Uterus (tissue), 4 donors: ENCODE measurements around the gene COL23A1. TPM values are rescaled to one million over a fixed set of nuclear protein-coding genes. Genes with fewer than 3 reads are reported as not detected.

Experiments used
- DNase-seq, 2 donors: peaks; one replicate each; pipeline ENCODE4 v3.0.0-alpha.2; 2019 to 2020
- H3K27ac ChIP-seq, 2 donors: fragments of 200-600 bp; sonication (generic); 1 replicate in 1 of 2; 2 replicates in 1 of 2; pipeline ENCODE4 v1.5.1; 2016 to 2018
- H3K27me3 ChIP-seq, 2 donors: fragments of 200-600 bp; sonication (generic); one replicate each; pipeline ENCODE4 v1.5.1; 2018 to 2019; ENCODE audit warnings: control low read depth in 1 of 2
- H3K36me3 ChIP-seq, 2 donors: fragments of 200-600 bp; sonication (generic); one replicate each; pipeline ENCODE4 v1.5.1; 2019; ENCODE audit warnings: control low read depth in 1 of 2
- H3K4me1 ChIP-seq, 2 donors: fragments of 200-600 bp; sonication (generic); one replicate each; pipeline ENCODE4 v1.5.1; 2018 to 2019; ENCODE audit warnings: control low read depth in 1 of 2
- H3K4me3 ChIP-seq, 2 donors: fragments of 200-600 bp; sonication (generic); 1 replicate in 1 of 2; 2 replicates in 1 of 2; pipeline ENCODE4 v1.5.1; 2018 to 2019; ENCODE audit warnings: mild to moderate bottlenecking in 1 of 2
- H3K9me3 ChIP-seq, 2 donors: fragments of 200-600 bp; sonication (generic); one replicate each; pipeline ENCODE4 v1.5.1; 2019; ENCODE audit warnings: control low read depth in 1 of 2
- CTCF ChIP-seq, 4 experiments: fragments of 200-600 bp in 2 of 4; fragments of 450-650 bp in 2 of 4; sonication (generic) in 2 of 4; IDR thresholded peaks; one replicate each; pipeline ENCODE4 v1.5.1; 2016 to 2019; ENCODE audit warnings: antibody characterized with exemption in 4 of 4, mild to moderate bottlenecking in 2 of 4, moderate library complexity in 1 of 4
- POLR2A ChIP-seq, 2 donors: fragments of 450-650 bp; IDR thresholded peaks; one replicate each; pipeline ENCODE4 v1.6.1; 2016; ENCODE audit warnings: antibody characterized with exemption in 2 of 2, mild to moderate bottlenecking in 1 of 2, moderate library complexity in 1 of 2
- intact Hi-C: fragments of 100-400 bp; cut with DNase I; formaldehyde crosslinking; loops from one replicate; pipeline ENCODE4 v1.15.1; 2023; ENCODE audit warnings: low total_unique reads
- total RNA-seq, 4 donors: library from RNA; depleted of rRNA in 3 of 4; stranded (reverse); fragments of >200 nt in 3 of 4; gene quantifications; one replicate each; pipeline versions ENCODE4 v1.1.0 to v1.2.4, GENCODE V29; 2014 to 2023
- donor health status: DM: yes; HTN: yes; CAD: no.

Gene COL23A1
- total RNA-seq, 4 donors from 2014 or later: 0.85 to 7.6 (median 2.0) TPM; not detected in 1

- intact Hi-C loops: no loop called here
- no peaks in the 10 kb centered on the region for H3K9me3 ChIP-seq
- H3K4me3 ChIP-seq: no peak overlapping the region
- no peak for DNase-seq
- TF ChIP-seq CTCF (IDR thresholded peaks at IDR 0.05) (no peak), POLR2A (IDR thresholded peaks at IDR 0.05) (no peak)
- no peak overlapping the region for H3K27ac ChIP-seq
- peaks cover 6 to 12% of the 10 kb centered on the region in 2 donors for H3K4me1 ChIP-seq
- H3K27me3 ChIP-seq: no peaks in the 10 kb centered on the region
- no peaks in the 10 kb centered on the region for H3K36me3 ChIP-seq
These were observed 380.1 kb downstream of the COL23A1 start for GRCh38 chr5:178210073-178210535.

DNA sequence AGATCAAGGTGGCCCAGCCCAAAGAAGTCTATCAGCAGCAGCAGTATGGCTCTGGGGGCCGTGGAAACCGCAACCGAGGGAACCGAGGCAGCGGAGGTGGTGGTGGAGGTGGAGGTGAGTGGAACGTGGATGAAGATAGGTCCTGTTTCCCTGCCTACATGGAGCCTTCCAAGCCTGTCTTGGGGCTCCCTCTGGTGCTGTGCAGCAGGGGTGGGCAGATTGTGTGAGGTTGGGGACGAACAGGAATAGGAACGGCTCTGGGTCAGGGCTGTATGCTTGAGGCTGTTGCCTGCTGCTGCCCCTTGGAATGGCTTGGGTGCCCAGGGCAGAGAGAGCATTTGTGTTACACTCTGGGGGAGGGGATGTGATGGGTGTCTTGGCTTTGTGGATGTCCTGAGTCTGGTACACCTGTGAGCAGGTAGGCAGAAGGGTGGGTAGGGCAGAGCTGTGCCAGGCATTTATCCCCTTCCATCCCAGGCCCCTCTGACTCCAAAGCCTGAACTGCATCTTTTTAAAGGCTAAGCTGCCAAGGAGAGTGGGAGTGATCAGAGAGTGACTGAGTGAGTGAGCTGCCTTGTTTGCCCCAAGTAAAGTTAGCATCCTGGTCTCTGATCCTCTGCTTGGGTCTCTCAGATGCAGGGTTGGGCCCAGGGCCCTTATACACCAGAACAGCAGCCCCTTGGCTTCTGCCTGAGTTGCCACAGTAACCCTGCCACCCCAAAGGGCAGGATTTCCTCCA, 380.7 kb downstream of the COL23A1 start:
- Histone ChIP-seq H3K4me1 (peaks cover 6 to 12% of the 10 kb centered on the region in 2 donors), H3K4me3 (no peak overlapping the region), H3K27me3 (no peaks in the 10 kb centered on the region), H3K36me3 (no peaks in the 10 kb centered on the region), H3K27ac (no peak overlapping the region), H3K9me3 (no peaks in the 10 kb centered on the region)
- intact Hi-C loops: no loop called here
- TF ChIP-seq POLR2A (IDR thresholded peaks at IDR 0.05) (no peak), CTCF (IDR thresholded peaks at IDR 0.05) (no peak)
- no peak for DNase-seq

DNA sequence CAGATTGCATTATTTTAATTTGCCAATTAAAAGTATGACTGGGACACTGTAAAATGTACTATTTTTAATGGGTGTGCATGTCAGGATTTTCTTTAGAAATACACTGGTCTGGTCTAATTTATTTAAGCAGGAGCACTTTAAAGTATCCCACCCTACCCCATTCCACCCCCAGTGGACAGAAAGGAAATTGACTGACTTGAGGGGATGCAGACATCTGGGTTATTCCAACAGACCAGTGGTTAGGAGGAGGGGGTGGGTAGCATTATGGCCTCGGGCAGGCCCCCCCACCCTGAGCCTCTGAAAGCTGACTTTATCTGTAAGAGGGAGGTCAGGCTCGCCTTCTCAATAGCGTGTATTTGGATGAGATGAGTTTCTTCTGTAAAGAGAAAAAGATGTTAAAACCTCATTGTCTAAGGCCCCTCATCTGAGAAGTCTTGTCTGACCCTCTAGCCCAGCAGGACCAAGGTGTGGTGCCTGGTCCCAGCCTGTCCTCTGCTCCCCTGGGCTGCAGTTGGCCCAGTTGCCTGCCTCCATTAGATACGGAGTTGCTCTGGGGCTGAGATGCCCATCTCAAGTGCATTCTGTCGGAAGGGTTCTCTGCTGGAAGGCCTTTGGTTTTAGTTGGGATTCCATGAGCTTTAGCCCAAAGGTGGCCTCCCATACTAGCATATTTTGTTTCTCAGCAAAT, 381.5 kb downstream of the COL23A1 start:
- H3K36me3 ChIP-seq: no peaks in the 10 kb centered on the region

DNA sequence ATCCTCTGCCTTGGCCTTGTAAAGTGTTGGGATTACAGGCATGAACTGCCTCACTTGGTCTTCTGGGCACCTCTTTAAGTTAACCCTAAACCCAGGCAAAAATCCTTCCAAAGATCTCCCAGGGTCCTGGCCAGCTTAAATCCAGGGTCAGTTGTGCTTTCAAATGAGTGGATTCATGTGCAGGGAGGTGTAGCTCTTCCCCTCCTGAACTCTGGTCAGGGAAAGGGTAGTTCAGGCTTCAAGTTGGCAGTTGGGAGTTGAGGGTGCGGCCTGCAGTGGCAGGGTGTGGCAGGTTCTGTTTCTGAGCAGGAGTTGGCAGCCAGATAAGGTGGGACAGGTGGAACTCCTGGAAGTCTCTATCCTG, 382.3 kb downstream of the COL23A1 start:
- H3K36me3 ChIP-seq: no peaks in the 10 kb centered on the region

More for the DNA sequence above, 381.5 kb downstream of the COL23A1 start:
- intact Hi-C loops: no loop called here
- peaks cover 6 to 12% of the 10 kb centered on the region in 2 donors for H3K4me1 ChIP-seq
- no peaks in the 10 kb centered on the region for H3K27me3 ChIP-seq
- no peak for TF ChIP-seq CTCF (IDR thresholded peaks at IDR 0.05)
- TF ChIP-seq POLR2A (IDR thresholded peaks at IDR 0.05): no peak
- H3K4me3 ChIP-seq: no peak overlapping the region
- no peaks in the 10 kb centered on the region for H3K9me3 ChIP-seq
- no peak overlapping the region for H3K27ac ChIP-seq
- DNase-seq: no peak

More for the DNA sequence above, 382.3 kb downstream of the COL23A1 start:
- TF ChIP-seq POLR2A (IDR thresholded peaks at IDR 0.05): no peak
- TF ChIP-seq CTCF (IDR thresholded peaks at IDR 0.05): no peak
- Histone ChIP-seq H3K4me3 (no peak overlapping the region), H3K9me3 (no peaks in the 10 kb centered on the region), H3K27ac (no peak overlapping the region), H3K4me1 (peaks cover 6 to 12% of the 10 kb centered on the region in 2 donors), H3K27me3 (no peaks in the 10 kb centered on the region)
- intact Hi-C loops: no loop called here
- no peak for DNase-seq
